ENCODE measurements around the gene CEP72. TPM values are rescaled to one million over a fixed set of nuclear protein-coding genes. Genes with fewer than 3 reads are reported as not detected.

The CEP72 gene
- total RNA-seq, 1 experiment from 2014 or later = 24.8 TPM

- H3K23ac ChIP-seq (ENCODE audit: insufficient read length, low read depth, low read length) = no peak overlapping the region
- H3K27ac ChIP-seq (ENCODE audit: insufficient read length, low read depth, low read length) = no peak overlapping the region
- peak overlapping the region; percentile 83 to 88 for H3K4me3 Mint-ChIP-seq
- no peak for DNase-seq
- H2BK120ac ChIP-seq (ENCODE audit: low read depth, low read length, poor library complexity, severe bottlenecking) = no peak overlapping the region
- H3K4me2 ChIP-seq (ENCODE audit: insufficient read depth, insufficient read length, low read length) = peak overlapping the region; percentile 37
- peaks cover 10% of the 10 kb centered on the region for H3K79me2 ChIP-seq (ENCODE audit: insufficient read depth, low read length)
- H3K27me3 ChIP-seq (ENCODE audit: insufficient read depth, low read length) = 0 out of 2 replicates have a peak, but pooled peaks cover 3% of the 10 kb centered on the region
- no peak overlapping the region for H2BK5ac ChIP-seq (ENCODE audit: insufficient read length, low read length)
- H3K4ac ChIP-seq (ENCODE audit: low read depth, low read length) = no peak overlapping the region
- WGBS (ENCODE audit: extremely low coverage, insufficient read length, low lambda C conversion rate) = no CpG with 5 or more reads among the region's 11 CpGs
- no peak overlapping the region for H3K27ac Mint-ChIP-seq
- H2BK15ac ChIP-seq (ENCODE audit: low read depth, low read length) = no peak overlapping the region
- H3K9me3 ChIP-seq (ENCODE audit: control insufficient read depth, low read depth, low read length) = no peaks in the 10 kb centered on the region
- H3K4me1 Mint-ChIP-seq = peaks cover 20 to 27% of the 10 kb centered on the region in 2 experiments
- H3K79me1 ChIP-seq (ENCODE audit: insufficient read depth, low read depth, low read length, poor library complexity, severe bottlenecking) = peaks cover 3% of the 10 kb centered on the region
- no peaks in the 10 kb centered on the region for H3K23me2 ChIP-seq (ENCODE audit: insufficient read length, low read depth, low read length, poor library complexity, severe bottlenecking)
- no peaks in the 10 kb centered on the region; the same call in 1 of the 2 replicates for H3K4me1 ChIP-seq (ENCODE audit: insufficient read depth, low read length)
- no peak overlapping the region for H4K5ac ChIP-seq (ENCODE audit: insufficient read length, low read depth, low read length)
- H2BK12ac ChIP-seq (ENCODE audit: insufficient read length, low read depth, low read length) = no peak overlapping the region
- peaks cover 4 to 10% of the 10 kb centered on the region in 2 experiments for H3K9me3 Mint-ChIP-seq
- H3K27me3 Mint-ChIP-seq (ENCODE audit: low read depth) = peaks cover 12% of the 10 kb centered on the region
- H2BK20ac ChIP-seq (ENCODE audit: low read depth, low read length, poor library complexity, severe bottlenecking) = no peak overlapping the region
- no peak for TF ChIP-seq CTCF (conservative IDR thresholded peaks at IDR 0.05)
- peaks cover 13 to 22% (median 19%) of the 10 kb centered on the region in 3 experiments for H3K36me3 Mint-ChIP-seq (ENCODE audit: insufficient read depth in 1 of 3, low read depth in 3 of 3)
- no peak overlapping the region for H3K9ac ChIP-seq (ENCODE audit: extremely low read depth, insufficient read length, low read length)
- H3K18ac ChIP-seq (ENCODE audit: insufficient read length, low read depth, low read length) = no peak overlapping the region
- H2AFZ ChIP-seq (ENCODE audit: low read length) = no peak overlapping the region
- H3K14ac ChIP-seq (ENCODE audit: insufficient read depth, low read length) = no peak overlapping the region
- H4K8ac ChIP-seq (replicated peaks; ENCODE audit: insufficient read length, low read depth, low read length) = no peak overlapping the region
- no peaks in the 10 kb centered on the region for H4K20me1 ChIP-seq (ENCODE audit: control insufficient read depth, insufficient read depth, insufficient read length)
- H2AK5ac ChIP-seq (ENCODE audit: insufficient read length, low read length) = no peak overlapping the region
- H3K56ac ChIP-seq (ENCODE audit: insufficient read length, low read depth, low read length) = no peak overlapping the region
- H3T11ph ChIP-seq (ENCODE audit: low read length) = no peak overlapping the region
- no peak overlapping the region for H4K91ac ChIP-seq (ENCODE audit: insufficient read length, low read depth, low read length)
Observed at GRCh38 chr5:610744-611730, 1.1 kb upstream of the CEP72 start.

All from H9 (cell line).